Ammon's horn (tissue), 1 donor: ENCODE measurements around the gene PSMC2.
A peak's percentile ranks its signal among the peaks of the same experiment; 100 is the strongest.

Source experiments
- DNase-seq: peaks from one replicate; pipeline ENCODE4 v3.0.0-alpha.2; 2016; ENCODE audit warnings: low spot score

Gene PSMC2

DNA sequence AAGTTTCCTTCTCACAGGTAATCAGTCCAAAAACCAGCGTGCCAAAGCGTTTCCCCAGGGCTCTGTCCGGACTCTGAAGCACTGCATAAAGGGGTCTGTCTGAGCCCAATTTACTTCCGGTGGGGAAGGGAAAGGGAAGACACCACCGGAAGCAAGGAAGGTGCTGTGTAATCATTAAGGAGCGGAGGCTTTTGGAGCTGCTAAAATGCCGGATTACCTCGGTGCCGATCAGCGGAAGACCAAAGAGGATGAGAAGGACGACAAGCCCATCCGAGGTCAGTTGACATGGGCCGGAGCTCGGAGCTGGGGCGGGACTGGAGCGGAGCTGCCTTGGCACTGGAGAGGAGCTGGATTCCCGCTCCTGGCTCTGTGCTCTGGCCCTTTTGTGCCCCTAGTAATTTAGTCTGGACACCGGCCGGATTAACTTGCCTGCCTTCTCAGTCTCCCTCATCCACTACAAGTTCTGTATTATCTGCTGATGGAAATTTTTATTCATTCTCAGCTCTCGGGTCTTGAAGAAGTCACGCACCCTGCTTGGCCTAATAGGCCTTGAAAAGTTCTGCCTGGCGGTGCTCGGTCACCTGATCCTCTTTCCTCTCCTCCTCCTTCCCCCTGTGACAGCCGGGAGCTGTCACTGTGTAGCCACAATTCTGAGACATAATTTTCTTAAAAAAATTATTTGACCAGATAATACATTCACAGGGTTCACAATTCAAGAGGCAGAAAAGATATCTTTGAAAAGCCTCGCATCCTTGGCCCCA is at the start of gene PSMC2:
Gene PSMC2, plus strand, starts transcription at position 137 of the 761 bp plus-strand sequence. Its CDS starts 69 bp downstream, at position 206.
- peak; percentile 89 for DNase-seq

DNA sequence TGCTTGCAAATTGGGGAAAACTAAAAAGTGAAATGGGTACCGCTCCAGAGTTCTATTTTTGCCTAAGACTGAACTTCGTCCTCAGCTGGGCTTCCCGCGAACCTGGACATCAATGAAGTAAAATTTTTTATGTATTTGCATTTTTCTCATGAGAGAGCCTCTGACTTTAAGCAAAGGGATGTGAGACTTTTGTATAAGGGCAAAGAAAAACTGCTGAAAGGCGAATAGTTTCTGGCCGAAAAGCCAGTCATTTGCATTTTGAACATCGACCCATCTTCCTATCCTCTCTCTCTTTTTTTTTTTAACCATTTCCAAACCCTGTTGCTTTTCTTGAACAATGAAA is 49.6 kb upstream of the PSMC2 start:
- no peak for DNase-seq

DNA sequence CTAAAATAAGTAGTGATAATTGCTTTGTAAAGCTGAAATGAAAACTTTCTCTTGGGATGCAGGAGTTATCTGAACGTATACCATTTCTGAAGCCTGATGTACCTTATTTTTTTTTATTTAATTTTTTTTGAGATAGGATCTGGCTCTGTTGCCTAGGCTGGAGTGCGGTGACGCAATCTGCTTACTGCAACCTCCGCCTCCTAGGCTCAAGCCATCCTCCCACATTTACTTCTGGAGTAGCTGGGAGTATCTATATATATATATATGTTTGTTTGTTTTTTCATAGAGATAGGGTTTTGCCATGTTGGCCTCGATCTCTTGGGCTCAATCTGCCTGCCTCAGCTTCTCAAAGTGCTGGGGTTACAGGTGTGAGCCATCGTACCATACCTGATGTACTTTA is 47.8 kb upstream of the PSMC2 start:
- no peak for DNase-seq

DNA sequence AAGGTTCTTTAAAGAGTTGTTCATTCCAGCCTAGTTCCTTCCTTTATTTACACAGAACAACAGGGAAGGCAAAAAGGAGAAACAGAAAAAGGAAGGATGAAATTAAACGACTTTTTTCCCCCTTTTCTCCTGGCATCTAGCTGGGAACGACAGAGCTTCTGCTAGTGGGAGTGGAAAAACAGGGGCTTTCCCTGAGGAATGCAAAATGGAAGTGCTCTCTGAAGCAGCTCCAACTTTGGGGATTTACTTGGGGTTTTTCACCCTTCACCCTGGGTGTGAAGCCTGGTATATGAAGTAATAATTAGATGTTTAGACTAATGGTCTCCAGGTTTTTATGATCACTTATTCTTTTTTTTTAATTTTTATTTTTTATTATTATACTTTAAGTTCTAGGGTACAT is 46.0 kb upstream of the PSMC2 start:
- DNase-seq, result no peak

DNA sequence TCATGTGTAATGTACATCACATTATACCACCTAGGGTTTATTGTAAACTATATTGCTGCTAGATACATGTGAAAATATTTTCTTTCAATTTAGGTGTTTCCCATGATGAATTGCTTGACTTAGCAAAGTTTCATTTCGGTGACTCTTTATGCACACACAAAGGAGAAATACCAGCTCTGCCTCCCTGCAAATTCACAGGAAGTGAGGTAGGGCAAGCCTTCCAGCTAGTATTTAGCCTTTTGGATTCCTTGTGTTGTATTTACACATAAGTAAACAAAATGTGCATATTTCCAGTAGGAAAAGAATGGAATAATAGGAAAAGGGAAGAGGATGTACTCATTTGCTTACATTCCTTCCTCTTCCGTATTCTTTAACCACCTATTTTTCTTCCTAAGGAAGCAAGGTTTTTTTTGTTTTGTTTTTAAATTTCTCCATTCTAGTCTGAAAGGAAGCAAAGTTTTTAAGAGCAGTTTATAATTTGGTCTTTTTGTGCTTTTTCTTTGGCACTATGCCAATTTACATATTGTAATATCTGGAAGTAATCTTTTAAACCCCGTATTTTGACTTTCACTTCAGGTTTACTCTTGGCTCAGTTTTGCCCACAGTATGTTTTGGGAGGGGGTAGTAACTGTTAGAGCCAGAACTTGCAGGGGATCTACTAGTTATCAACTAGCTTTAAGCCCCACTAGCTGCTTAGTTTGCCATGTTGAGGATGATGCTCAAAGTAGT is 39.8 kb upstream of the PSMC2 start:
- DNase-seq, result no peak

DNA sequence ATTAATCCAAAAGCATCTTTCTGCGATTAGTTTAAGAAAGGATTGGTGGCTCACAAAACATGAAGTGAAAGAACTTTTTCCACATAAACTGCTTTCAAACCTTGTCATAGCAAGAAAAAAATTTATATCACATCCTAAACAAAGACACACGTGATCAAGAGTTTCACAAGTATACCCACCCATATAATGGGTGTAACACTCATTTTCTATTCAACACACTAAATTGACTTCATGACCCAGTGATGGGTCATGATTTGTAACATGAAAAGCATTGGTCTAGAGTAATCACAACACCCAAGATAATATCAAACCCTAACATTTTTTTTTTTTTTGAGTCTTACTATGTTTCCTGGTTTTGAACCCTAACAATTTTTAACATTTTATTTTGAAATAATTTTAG is 32.6 kb upstream of the PSMC2 start:
- DNase-seq, result no peak

DNA sequence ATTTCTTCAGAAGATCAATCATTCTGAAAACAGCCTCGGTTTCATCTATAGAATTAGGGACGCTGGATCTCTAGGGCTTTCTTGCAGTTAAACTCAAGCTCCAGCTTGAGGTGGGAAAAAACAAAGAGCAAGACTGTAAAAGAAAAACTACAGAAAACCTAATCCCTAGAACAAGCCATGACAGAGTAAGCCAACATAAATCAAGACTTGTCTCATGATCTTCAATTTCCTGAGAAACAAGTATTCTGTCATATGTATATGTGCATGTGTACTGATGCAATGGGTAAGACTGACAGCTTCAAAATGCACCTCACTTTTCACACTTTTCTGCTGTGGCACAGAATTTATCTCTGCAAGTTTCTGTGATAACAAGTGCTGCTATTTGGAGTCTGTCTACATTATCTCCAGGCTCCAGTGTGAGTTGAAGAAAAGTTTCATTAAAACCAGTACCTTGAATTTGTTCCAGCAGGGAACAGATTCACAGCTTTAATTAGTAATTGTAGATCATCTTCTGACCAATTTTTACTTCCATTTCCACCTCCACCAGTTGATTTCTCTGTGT is 31.0 kb upstream of the PSMC2 start:
- DNase-seq, result no peak

DNA sequence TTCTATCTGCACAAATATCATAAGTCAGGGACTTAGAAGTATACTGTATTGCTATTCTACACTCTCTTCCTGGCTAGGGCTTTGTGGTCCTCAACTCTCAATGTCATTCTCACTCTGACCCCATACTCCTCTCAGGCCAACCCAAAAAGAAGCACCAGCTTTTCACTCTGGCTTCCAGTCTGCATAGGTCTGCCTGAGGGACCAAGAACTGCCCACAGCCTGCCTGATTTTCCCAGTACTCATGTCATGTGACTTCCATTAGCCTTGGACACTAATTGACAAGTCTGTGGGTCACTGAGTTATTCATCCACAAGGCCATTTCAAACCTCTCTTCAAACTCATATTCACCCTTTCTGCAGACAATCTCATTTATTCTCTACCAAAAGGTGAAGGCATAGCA is 30.4 kb upstream of the PSMC2 start:
- DNase-seq, result no peak

DNA sequence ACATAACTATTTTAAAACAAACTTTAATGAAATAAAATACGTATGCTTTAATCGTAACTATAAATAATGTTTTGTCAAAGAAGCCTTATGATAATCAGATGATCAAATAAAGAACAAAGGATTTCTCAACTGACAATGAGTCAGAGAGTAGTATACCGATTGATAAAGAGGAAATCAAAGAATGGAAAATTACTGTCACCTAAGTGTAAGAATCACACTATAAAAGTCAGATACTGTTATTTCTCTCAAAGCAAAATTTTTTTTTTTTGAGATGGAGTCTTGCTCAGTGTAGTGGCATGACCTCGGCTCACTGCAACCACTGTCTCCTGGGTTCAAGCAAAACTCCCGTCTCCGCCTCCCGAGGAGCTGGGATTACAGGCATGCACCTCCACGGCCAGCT is 21.7 kb upstream of the PSMC2 start:
- DNase-seq, result no peak

DNA sequence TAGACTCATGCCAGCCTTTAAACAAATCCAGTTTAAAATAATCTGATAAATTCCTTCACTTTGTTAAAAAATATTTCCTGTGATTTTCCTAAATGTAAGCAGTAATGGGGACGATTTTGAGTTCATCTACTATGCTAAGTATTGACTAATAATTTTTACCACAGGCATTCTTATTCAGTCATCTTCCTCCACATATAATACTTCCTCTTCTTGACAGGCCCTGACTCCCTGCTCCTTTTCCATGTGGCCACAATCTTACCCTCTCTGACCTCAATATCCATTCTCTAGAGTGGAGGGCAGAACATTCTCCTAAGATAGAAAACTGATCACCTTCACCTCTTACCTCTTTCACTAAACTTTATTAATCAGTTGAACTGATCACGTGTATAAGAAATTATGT is 10.7 kb upstream of the PSMC2 start:
- DNase-seq, result no peak

DNA sequence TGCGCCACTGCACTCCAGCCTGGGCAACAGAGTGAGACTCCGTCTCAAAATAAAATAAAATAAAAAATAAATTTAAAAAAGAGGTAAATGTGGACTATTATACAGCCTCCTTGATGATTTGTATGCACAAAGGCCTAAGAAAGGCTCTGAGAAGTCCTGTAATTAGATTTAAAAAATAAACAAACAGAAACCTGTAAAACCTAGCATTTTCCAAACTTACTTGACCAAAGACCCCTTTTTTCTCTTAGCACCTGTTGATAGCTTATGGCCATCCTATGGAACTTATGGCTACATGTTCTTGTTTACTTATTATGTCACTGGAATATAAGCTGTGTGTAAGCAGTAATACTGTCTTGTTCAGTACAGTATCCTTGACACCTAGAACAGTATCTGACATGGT is 8.6 kb upstream of the PSMC2 start:
- no peak for DNase-seq

DNA sequence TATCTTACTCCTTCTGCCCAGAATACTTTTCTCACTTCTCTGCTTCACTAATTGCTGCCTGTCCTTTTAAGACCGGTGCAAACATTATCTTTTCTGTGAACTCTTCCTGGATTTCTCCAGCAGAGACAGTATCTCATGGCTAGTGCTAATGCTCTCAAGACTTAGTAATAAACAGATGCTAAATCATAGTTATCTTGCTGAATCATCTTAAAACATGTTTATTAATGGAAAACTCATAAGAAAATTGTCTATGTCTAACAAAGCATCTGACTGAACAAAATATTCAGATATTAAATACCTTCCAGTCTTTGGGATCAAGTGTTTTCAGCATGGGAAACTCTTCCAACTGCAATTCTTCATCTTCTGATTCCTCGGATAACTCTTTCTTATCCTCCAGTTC is 6.0 kb upstream of the PSMC2 start:
- no peak for DNase-seq

DNA sequence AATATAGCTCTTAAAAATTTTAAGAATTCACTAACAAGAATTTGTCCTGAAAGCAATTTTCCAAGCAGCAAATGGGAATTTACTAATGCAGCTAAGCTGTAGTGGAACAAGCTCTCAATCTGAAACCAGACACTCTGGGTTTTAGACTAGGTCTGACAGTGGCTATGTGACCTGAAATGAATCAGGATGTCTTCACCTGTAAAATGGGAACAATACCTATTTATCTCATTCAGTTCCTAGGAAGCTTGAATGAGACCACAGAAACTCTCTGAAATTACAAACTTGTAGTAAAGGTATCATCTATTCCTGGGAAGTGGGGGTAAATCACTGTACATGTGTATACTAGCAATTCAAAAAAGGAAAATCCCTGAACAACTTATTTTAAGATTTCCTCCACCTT is 4.1 kb upstream of the PSMC2 start:
- DNase-seq, result no peak

DNA sequence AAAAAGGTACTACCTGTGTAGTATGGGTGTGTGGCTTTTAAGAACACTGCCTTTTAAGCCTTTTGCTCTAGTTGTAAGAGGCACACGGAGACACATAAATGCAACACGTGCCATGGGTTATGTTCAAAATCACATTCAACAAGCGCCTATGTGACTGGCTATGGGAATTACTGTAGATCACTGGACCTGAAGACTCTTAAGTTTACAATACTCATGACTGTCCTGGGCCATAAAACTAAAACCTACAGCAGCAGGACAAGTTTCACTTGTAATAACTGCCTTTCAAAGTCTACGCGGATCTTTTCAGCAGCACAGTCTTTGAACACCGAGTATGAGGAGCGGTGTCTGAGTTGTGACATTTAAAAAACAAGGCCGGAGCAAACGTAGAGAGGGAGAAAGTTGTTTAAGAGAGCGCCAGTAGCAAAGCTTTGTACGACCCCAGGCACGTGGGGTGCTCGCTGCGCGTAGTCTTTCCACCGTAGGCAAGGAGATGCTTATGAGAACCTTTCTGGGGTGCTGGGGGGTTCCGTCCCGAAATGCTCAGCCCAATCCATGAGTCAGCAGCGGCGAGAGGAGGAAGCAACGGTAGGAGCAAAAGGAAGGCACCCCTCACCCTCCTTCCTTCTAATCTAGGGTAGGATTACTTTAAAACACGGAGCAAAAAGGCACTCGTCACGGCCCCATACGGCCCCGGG is 3.5 kb upstream of the PSMC2 start:
- peak; percentile 30 for DNase-seq

DNA sequence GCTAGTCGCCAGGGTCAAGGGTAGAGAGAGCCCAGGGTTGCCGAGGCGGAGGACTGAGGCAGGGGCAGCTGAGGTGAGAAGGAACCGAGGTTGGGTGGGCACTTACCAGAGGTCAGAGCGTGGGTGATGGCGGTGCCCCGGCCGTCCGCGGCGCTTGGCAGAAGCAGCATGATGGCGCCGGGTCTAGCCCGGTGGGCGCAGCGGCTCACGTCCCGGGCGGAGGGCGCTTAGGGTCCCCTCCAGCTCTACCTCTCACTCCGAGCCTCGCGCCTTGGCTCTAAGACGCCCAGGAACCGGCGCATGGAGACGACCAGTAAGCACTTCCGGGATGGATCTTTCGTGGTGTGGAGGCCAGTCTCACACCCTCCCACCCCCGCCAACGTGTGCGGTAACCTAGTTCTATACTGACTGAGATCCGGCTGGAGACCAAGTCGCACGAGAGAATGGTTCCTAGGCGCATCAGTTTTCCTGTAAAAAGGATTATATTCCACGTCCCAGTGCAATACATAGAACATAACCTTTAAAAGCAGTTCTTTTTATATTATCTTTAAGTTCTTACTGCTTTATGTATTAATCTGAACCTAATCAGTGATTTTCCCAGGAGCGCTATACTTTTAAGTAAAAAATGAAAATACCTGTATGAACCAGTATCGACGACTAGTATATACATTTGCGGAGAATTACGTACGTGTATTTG is 2.8 kb upstream of the PSMC2 start, which contains the start of gene DNAJC2:
Gene DNAJC2, minus strand, starts transcription at position 315 of the 697 bp plus-strand sequence. Its CDS starts 145 bp downstream, at position 170.
- DNase-seq, result peak; percentile 95

DNA sequence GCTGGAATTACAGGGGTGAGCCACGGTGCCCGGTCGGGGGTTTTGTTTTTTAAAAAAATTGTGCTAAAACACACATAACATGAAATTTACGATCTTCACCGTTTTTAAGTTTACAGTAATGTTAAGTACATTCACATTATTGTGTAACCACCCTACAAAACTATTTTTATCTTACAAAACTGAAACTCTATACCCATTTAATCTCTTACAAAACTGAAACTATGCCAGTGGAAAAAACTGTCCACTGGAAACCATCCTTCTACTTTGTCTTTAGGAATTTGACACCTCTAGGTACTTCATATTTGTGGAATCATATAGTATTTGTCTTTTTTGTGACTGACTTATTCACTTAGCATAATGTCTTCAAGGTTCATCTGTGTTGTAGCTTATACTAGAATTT is 1.0 kb upstream of the PSMC2 start:
- no peak for DNase-seq

DNA sequence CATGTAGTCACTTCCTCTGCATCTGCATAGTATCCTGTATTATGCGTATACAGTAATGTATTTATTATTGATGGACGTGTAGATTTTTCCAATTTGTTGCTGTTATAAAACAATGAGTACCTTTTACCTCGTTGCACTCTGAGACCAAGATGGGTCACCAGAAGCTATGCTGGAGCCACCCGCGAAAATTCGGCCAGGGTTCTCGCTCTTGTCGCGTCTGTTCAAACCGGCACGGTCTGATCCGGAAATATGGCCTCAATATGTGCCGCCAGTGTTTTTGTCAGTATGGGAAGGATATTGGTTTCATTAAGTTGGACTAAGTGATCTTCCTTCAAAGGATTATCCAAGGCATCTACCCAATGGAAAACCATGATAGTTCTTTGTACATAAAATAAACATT is 1.0 kb downstream of the PSMC2 start:
- DNase-seq, result no peak

DNA sequence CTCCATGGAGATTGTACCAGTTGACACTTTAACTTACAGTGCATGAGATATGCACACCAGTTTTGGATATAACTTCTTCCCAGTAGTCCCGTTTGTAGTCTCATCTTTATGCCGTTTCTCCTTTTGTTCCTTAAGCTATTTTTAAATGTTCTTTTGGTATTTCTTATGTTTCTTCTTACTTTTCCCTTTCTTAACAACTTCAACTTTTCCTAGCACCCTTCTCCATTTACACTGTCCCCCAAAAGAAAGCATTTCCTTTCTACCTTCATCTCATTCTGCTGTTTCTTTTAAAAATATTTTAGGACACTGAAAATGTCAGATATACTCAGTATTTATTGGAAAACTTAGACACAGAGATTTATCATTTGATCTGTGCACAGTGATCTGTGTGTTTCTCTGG is 1.5 kb downstream of the PSMC2 start:
- no peak for DNase-seq

DNA sequence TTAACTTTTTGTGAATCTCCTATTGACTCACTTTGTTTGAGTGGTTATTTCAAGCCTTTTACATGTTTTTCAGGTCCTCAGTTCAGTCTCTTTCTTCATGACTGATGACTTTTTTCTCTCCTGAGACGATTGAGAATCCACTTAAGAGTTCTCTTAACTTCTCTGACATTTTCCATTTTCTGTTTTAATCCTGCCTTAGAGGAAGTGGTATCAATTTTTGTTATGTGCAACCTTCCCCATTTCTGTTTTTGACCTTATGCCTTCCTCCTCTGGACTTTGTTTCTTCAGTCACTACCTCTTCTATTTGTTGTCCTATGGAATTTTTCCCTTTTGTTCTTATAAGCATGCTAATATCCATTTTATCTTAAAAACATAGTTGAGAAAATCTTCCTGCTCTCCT is 2.4 kb downstream of the PSMC2 start:
- no peak for DNase-seq

DNA sequence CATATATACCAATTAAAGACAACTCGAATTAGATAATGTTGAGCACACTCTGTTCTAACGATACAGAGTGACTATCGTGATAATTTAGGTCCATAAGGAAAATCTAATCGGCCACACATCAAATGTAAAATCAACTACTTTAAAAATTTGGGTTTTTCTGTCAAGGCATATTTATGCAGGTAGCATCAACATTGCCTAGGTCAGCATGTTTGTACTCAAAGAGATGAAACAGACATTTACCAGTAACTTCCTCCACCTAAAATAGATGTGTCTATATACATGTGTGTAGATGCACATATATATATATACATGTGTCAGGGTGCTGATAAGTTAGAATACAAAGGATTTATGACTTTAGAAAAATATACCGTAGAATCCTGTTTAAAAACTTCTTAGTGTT is 22.0 kb downstream of the PSMC2 start:
- DNase-seq, result no peak

DNA sequence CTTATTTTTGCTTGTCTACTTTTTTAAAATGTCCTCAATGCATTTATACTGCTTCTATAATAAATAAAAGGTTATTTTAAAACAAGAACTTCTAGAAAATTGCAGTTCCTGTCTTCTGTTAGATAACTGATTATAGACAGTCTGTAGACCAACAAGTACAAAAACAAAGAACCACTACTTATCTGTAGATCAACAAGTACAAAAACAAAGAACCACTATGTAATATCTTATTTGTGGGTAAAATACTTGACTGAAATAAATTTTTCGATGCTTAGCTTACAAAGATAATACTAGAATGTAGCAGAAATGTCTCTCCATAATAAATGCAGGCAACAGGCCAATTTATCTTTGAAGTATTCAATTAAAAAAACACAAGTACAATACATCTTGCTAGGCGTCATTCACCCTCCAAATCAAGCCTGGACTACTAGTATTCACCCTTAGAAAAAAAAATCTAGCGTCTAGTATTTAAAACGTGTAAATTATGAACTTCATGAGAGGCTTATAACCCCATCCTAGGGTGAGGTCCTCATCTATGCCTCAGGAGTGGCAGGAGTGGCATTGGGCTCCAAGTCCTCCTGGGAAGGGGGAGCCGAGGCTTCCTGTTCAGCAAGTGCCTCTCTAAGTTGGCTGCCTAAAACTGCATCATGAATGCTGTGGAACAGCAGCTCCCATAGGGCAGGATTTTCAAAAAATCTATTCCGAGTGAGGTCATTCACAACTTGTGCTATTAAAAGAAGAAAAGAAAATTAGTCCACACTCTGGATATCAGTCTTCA is 26.6 kb downstream of the PSMC2 start:
- DNase-seq, result no peak
